Measurements from ENCODE around the gene IQGAP1. TPM values are rescaled to one million over a fixed set of nuclear protein-coding genes. Genes with fewer than 3 reads are reported as not detected.

The IQGAP1 gene
- total and polyA plus RNA-seq, 2 of the 4 experiments (the other 2 are of a cell fraction), result 87.5 to 207 TPM

DNA sequence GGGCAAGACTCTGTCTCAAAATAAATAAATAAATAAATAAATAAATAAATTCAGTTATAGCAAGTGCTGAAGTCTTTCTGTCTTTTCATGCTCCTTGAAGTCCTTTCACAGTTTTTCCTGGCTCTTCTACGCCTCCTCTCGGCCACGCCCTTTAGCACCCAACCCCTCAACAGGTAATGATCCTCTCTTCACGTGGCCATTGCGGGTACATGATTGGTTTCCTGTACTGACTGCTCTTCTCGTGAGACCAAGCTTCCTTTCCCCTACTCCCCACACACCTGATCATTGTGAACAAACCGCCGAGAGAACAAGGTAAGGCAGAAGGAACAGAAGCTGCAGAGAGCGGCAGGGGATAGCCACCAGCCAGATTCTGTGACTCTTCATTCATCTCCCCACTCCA, 38.2 kb upstream of the IQGAP1 start:
- H4K8ac ChIP-seq (ENCODE audit: low read depth in 2 of 2, low read length in 2 of 2), result no peak overlapping the region
- H3K36me3 ChIP-seq (ENCODE audit: control insufficient read depth, insufficient read depth, low read length), result no peaks in the 10 kb centered on the region
- H2AK5ac ChIP-seq (ENCODE audit: low read depth, low read length), result no peak overlapping the region
- in situ Hi-C loops (cut with MboI; ENCODE audit: low sequenced_read_pairs), result no loop called here
- H2BK20ac ChIP-seq (ENCODE audit: low read depth, low read length), result no peak overlapping the region
- H2BK120ac ChIP-seq (ENCODE audit: low read depth, low read length), result no peak overlapping the region
- no peak overlapping the region for H3K14ac ChIP-seq (replicated peaks; ENCODE audit: low read depth, low read length)
- TF ChIP-seq RFX5 (IDR thresholded peaks at IDR 0.05; ENCODE audit: low read depth, low read length) (no peak), RAD21 (IDR thresholded peaks at IDR 0.05; ENCODE audit: low read length) (no peak), RCOR1 (IDR thresholded peaks at IDR 0.05; ENCODE audit: insufficient replicate concordance, low read length) (no peak), FOS (IDR thresholded peaks at IDR 0.05; ENCODE audit: low read depth, low read length) (no peak), MAFK (IDR thresholded peaks at IDR 0.05; ENCODE audit: low read depth, low read length) (no peak), NFE2L2 (IDR thresholded peaks at IDR 0.05; ENCODE audit: low read depth, low read length) (no peak), BHLHE40 (IDR thresholded peaks at IDR 0.05; ENCODE audit: low read depth, low read length) (no peak), POLR2A (IDR thresholded peaks at IDR 0.05; ENCODE audit: low read depth, low read length) (no peak), CHD1 (IDR thresholded peaks at IDR 0.05; ENCODE audit: low read depth, low read length) (no peak), MAZ (IDR thresholded peaks at IDR 0.05; ENCODE audit: borderline replicate concordance, low read depth, low read length) (no peak), CEBPB (IDR thresholded peaks at IDR 0.05; ENCODE audit: low read depth, low read length) (no peak), MXI1 (IDR thresholded peaks at IDR 0.05; ENCODE audit: borderline replicate concordance, low read depth, low read length) (no peak), SMC3 (IDR thresholded peaks at IDR 0.05; ENCODE audit: low read depth, low read length) (no peak)
- TF ChIP-seq, protein P1, sequence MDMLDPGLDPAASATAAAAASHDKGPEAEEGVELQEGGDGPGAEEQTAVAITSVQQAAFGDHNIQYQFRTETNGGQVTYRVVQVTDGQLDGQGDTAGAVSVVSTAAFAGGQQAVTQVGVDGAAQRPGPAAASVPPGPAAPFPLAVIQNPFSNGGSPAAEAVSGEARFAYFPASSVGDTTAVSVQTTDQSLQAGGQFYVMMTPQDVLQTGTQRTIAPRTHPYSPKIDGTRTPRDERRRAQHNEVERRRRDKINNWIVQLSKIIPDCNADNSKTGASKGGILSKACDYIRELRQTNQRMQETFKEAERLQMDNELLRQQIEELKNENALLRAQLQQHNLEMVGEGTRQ (IDR thresholded peaks at IDR 0.05; ENCODE audit: low read depth, low read length), result no peak
- TF ChIP-seq, protein P2, sequence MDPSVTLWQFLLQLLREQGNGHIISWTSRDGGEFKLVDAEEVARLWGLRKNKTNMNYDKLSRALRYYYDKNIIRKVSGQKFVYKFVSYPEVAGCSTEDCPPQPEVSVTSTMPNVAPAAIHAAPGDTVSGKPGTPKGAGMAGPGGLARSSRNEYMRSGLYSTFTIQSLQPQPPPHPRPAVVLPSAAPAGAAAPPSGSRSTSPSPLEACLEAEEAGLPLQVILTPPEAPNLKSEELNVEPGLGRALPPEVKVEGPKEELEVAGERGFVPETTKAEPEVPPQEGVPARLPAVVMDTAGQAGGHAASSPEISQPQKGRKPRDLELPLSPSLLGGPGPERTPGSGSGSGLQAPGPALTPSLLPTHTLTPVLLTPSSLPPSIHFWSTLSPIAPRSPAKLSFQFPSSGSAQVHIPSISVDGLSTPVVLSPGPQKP (IDR thresholded peaks at IDR 0.05; ENCODE audit: borderline replicate concordance, low read depth, low read length), result no peak
- TF ChIP-seq, protein P3, sequence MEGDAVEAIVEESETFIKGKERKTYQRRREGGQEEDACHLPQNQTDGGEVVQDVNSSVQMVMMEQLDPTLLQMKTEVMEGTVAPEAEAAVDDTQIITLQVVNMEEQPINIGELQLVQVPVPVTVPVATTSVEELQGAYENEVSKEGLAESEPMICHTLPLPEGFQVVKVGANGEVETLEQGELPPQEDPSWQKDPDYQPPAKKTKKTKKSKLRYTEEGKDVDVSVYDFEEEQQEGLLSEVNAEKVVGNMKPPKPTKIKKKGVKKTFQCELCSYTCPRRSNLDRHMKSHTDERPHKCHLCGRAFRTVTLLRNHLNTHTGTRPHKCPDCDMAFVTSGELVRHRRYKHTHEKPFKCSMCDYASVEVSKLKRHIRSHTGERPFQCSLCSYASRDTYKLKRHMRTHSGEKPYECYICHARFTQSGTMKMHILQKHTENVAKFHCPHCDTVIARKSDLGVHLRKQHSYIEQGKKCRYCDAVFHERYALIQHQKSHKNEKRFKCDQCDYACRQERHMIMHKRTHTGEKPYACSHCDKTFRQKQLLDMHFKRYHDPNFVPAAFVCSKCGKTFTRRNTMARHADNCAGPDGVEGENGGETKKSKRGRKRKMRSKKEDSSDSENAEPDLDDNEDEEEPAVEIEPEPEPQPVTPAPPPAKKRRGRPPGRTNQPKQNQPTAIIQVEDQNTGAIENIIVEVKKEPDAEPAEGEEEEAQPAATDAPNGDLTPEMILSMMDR (conservative IDR thresholded peaks at IDR 0.05; ENCODE audit: low read depth, low read length), result no peak
- no peak for ATAC-seq (ENCODE audit: low read depth)
- H2BK15ac ChIP-seq (ENCODE audit: low read depth, low read length), result no peak overlapping the region
- no peaks in the 10 kb centered on the region for H3K9me1 ChIP-seq (ENCODE audit: insufficient read depth, low read length)
- H3K27ac ChIP-seq (ENCODE audit: insufficient read depth, low read length), result no peak overlapping the region
- whole genome bisulfite sequencing, 2 experiments (ENCODE audit: extremely low coverage in 2 of 2, insufficient read length in 1 of 2), result 94% methylated on average over 6 of the region's 9 CpGs; no CpG with 5 or more reads in 1 of the 2 experiments
- intact Hi-C loops (cut with micrococcal nuclease), result no loop called here
- H4K20me1 ChIP-seq (ENCODE audit: insufficient read depth, low read length), result no peaks in the 10 kb centered on the region
- H2AK9ac ChIP-seq (replicated peaks; ENCODE audit: low read depth, low read length, poor library complexity), result no peak overlapping the region
- no TSS peak for BruUV-seq (replicated peaks)
- H3K23ac ChIP-seq (ENCODE audit: low read depth, low read length), result no peak overlapping the region
- no peak overlapping the region for H3K4me3 ChIP-seq (ENCODE audit: insufficient read depth, low read depth, low read length)
- H3K4me1 ChIP-seq (ENCODE audit: control insufficient read depth, insufficient read depth, low read length), result no peaks in the 10 kb centered on the region
- H3K56ac ChIP-seq (ENCODE audit: extremely low read depth, insufficient read depth, low read length), result no peak overlapping the region
- ChIA-PET POLR2A (ENCODE audit: unreplicated experiment) (no interaction called here), CTCF (no interaction called here)
- H3K9ac ChIP-seq (ENCODE audit: low read depth, low read length), result no peak overlapping the region
- no peak overlapping the region for H4K5ac ChIP-seq (ENCODE audit: low read depth, low read length)
- H3K9me3 ChIP-seq (ENCODE audit: control insufficient read depth, insufficient read depth, low read length), result no peaks in the 10 kb centered on the region
- H3K79me1 ChIP-seq (ENCODE audit: low read depth in 1 of 2, low read length in 2 of 2), result no peaks in the 10 kb centered on the region
- H3K27me3 ChIP-seq (ENCODE audit: control insufficient read depth, insufficient read depth, low read length), result no peaks in the 10 kb centered on the region
- dilution Hi-C loops (cut with HindIII; ENCODE audit: low sequenced_read_pairs, unreplicated experiment), result no loop called here
- H3K18ac ChIP-seq (ENCODE audit: low read depth, low read length), result no peak overlapping the region
- no peak for DNase-seq
- H2AFZ ChIP-seq (replicated peaks; ENCODE audit: low read length, poor library complexity), result no peak overlapping the region
- H4K91ac ChIP-seq (ENCODE audit: insufficient read depth, low read depth, low read length), result no peak overlapping the region
- H3K4me2 ChIP-seq (ENCODE audit: low read depth, low read length), result no peak overlapping the region
- H3K4ac ChIP-seq (ENCODE audit: low read depth, low read length), result no peak overlapping the region
- no peak overlapping the region for H2BK5ac ChIP-seq (ENCODE audit: low read depth, low read length, poor library complexity, severe bottlenecking)
